Right lobe of liver (tissue), 4 donors: Measurements from ENCODE around the gene BMERB1.

Source experiments
- CTCF ChIP-seq, 4 donors: fragments of 200-600 bp in 3 of 4; fragments of 450-650 bp in 1 of 4; IDR thresholded peaks; one replicate each; pipeline versions ENCODE4 v1.5.1 to v1.8.0; 2016 to 2022; ENCODE audit warnings: antibody characterized with exemption in 4 of 4, mild to moderate bottlenecking in 2 of 4
- POLR2A ChIP-seq: fragments of 450-650 bp; IDR thresholded peaks from one replicate; pipeline ENCODE4 v1.6.1; 2017; ENCODE audit warnings: antibody characterized with exemption, mild to moderate bottlenecking
- donor health status: DM: no; HTN: no; CAD: no.
- donor health status: DM: no; HTN: no; CAD: no.
- donor health status: DM: no; HTN: yes; CAD: no.

DNA sequence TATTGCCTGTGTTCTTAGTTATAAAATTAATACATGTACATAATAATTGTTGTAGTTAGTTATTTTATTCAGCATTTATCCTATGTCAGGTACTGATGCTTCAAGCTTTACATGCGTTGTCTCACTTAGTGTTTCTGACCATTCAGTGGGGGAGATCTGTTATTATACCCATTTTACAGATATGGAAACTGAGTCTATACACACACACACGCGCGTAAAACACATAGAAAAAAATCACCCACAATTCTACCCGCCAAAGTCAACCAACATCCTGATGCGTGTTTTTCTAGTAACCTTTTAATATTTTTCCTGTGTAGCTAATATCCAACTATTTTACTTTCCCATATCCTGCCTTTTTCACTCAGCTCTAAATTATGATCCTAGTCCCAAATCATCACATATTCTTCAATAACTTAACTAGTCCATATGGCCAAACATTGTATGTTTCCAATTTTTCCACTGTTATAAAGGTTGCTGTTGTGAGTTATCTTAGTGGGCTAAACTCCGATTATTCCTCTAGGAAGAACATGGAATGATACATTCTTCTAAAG, 48.4 kb downstream of the BMERB1 start:
- TF ChIP-seq CTCF (IDR thresholded peaks at IDR 0.05): no peak
- TF ChIP-seq POLR2A: no peak
